ENCODE measurements around the gene NAP1L4.

NAP1L4 gene

DNA sequence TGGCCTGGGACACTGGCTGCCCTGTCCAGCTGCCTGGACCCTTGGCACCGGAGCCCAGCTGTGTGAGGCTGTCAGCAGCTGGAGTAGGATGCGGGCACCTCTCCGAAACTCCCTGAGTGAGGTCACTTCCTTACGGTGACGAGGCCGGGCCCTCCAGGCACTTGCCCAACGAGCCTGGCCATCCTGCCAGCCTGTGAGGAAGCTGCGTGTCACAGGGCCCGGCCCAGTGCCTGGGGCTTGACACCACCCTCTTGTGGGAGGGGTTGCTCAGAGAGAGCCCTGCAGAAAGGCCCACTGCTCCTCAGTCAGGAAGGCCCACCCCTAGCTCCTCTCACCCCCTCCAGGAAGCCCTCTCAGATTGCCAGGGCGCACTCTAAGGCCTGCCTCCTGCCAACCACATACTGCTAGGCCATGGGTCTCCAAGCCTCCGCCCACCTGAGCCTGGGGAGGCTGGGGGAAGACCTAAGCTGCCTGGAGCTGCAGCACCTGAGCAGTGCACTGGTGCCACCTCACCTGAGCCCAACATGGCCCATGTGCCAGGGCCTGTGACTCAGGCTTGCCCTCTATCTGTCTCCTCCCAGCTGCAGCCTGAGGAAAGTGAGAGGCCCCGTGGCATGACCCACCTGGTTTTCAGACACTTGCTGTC, 58.6 kb downstream of the NAP1L4 start:
- TF ChIP-seq, protein P1, sequence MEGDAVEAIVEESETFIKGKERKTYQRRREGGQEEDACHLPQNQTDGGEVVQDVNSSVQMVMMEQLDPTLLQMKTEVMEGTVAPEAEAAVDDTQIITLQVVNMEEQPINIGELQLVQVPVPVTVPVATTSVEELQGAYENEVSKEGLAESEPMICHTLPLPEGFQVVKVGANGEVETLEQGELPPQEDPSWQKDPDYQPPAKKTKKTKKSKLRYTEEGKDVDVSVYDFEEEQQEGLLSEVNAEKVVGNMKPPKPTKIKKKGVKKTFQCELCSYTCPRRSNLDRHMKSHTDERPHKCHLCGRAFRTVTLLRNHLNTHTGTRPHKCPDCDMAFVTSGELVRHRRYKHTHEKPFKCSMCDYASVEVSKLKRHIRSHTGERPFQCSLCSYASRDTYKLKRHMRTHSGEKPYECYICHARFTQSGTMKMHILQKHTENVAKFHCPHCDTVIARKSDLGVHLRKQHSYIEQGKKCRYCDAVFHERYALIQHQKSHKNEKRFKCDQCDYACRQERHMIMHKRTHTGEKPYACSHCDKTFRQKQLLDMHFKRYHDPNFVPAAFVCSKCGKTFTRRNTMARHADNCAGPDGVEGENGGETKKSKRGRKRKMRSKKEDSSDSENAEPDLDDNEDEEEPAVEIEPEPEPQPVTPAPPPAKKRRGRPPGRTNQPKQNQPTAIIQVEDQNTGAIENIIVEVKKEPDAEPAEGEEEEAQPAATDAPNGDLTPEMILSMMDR (IDR thresholded peaks at IDR 0.05; ENCODE audit: control insufficient read depth, insufficient read depth, low read depth, low read length, missing control alignments): no peak
- no peak overlapping the region for H3K4me3 ChIP-seq (ENCODE audit: control insufficient read depth, low read depth, low read length)
- DNase-seq (ENCODE audit: low read depth): peak; percentile 72

- no peak for DNase-seq (ENCODE audit: low read depth)
- TF ChIP-seq, protein P1 (IDR thresholded peaks at IDR 0.05; ENCODE audit: control insufficient read depth, insufficient read depth, low read depth, low read length, missing control alignments): no peak
- H3K4me3 ChIP-seq (ENCODE audit: control insufficient read depth, low read depth, low read length): no peak overlapping the region
Measured at GRCh38 chr11:2932850-2933251, 59.3 kb downstream of the NAP1L4 start.

DNA sequence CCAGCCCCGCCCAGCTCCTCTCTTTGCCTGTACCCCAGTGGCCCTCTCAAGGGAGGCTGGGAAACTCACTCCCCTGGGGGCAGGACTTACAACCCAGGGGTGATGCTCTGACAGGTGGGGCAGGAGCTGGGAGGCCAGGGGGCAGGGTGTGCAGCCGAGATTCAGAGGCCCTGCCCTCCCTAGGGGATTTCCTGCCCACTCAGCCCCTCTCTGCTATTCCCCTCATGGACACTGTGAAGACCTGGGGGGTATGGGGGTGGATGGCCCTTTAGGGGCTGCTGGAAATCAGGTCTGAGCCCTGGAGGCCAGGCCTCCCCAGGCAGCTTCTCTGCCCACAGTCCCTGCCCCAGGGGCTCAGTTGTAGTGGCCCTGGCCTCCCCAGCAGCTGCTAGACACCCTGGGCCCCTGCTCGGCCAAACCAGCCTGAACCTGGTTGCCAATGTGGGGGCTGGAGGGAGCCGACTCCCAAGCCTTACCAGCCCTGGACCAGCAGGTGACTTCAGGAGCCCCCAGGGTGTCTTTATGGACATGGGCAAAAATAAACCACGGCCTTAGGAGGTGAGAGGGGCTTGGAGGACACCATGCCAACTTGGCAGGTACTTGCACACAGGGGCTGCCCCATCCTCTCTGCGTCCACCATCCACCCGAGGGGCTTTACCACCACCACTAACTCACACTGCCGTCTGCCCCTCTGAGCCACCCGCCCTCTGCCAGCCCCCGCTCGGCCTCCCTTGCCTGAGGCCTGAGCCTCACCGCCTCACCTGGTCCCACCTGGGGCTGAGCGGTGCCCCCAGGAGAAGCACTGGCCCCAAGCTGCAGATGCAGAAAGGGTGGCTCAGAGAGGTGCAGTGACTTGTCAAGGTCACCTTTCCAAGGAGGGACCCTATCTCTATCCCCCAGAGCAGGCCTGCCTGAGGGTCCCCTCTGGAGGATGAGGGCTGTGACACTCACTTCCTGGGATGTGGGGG, 60.1 kb downstream of the NAP1L4 start:
- TF ChIP-seq, protein P1 (IDR thresholded peaks at IDR 0.05; ENCODE audit: control insufficient read depth, insufficient read depth, low read depth, low read length, missing control alignments): no peak
- H3K4me3 ChIP-seq (ENCODE audit: control insufficient read depth, low read depth, low read length): no peak overlapping the region
- DNase-seq (ENCODE audit: low read depth): no peak

- DNase-seq (ENCODE audit: low read depth): no peak
- no peak overlapping the region for H3K4me3 ChIP-seq (ENCODE audit: control insufficient read depth, low read depth, low read length)
- TF ChIP-seq, protein P1 (IDR thresholded peaks at IDR 0.05; ENCODE audit: control insufficient read depth, insufficient read depth, low read depth, low read length, missing control alignments): no peak
Measured at GRCh38 chr11:2931420-2931746, 60.7 kb downstream of the NAP1L4 start.

GRCh38 chr11:2930704-2931419, 61.3 kb downstream of the NAP1L4 start:
- H3K4me3 ChIP-seq (ENCODE audit: control insufficient read depth, low read depth, low read length): peak overlapping the region; percentile 86
- DNase-seq (ENCODE audit: low read depth): no peak
- TF ChIP-seq, protein P1 (IDR thresholded peaks at IDR 0.05; ENCODE audit: control insufficient read depth, insufficient read depth, low read depth, low read length, missing control alignments): peak; percentile 59

GRCh38 chr11:2929950-2930703, 62.0 kb downstream of the NAP1L4 start:
- peak overlapping the region; percentile 86 for H3K4me3 ChIP-seq (ENCODE audit: control insufficient read depth, low read depth, low read length)
- no peak for DNase-seq (ENCODE audit: low read depth)
- TF ChIP-seq, protein P1 (IDR thresholded peaks at IDR 0.05; ENCODE audit: control insufficient read depth, insufficient read depth, low read depth, low read length, missing control alignments): peak; percentile 58

Data from AG09309 (cell line).